H9 (cell line): ENCODE results near the gene SMIM20. TPM values are rescaled to one million over a fixed set of nuclear protein-coding genes. Genes with fewer than 3 reads are reported as not detected.

ENCODE experiments used
- DNase-seq: peaks from one replicate; pipeline ENCODE4 v3.0.0-alpha.2; 2017
- H2AFZ ChIP-seq: one replicate; pipeline ENCODE4 v1.6.1; 2013; ENCODE audit warnings: mild to moderate bottlenecking, low read length, control low read depth, moderate library complexity
- H2AK5ac ChIP-seq: 2 replicates; pipeline ENCODE4 v1.6.1; 2013; ENCODE audit warnings: low read length, control low read depth, mixed read lengths; ENCODE audit not compliant: insufficient read length
- H2BK120ac ChIP-seq: one replicate; pipeline ENCODE4 v1.6.1; 2013; ENCODE audit warnings: low read depth, mild to moderate bottlenecking, low read length, control low read depth, inconsistent platforms; ENCODE audit not compliant: poor library complexity, severe bottlenecking
- H2BK12ac ChIP-seq: 2 replicates; pipeline ENCODE4 v1.6.1; 2013; ENCODE audit warnings: low read length, control low read depth, mixed read lengths, low read depth; ENCODE audit not compliant: insufficient read length
- H2BK15ac ChIP-seq: 2 replicates; pipeline ENCODE4 v1.6.1; 2013; ENCODE audit warnings: low read depth, low read length, control low read depth
- H2BK20ac ChIP-seq: one replicate; pipeline ENCODE4 v1.6.1; 2013; ENCODE audit warnings: low read depth, mild to moderate bottlenecking, low read length, control low read depth, inconsistent platforms; ENCODE audit not compliant: poor library complexity, severe bottlenecking
- H2BK5ac ChIP-seq: 2 replicates; pipeline ENCODE4 v1.6.1; 2013; ENCODE audit warnings: low read length, control low read depth, mixed read lengths; ENCODE audit not compliant: insufficient read length
- H3K14ac ChIP-seq: 2 replicates; pipeline ENCODE4 v1.6.1; 2013; ENCODE audit warnings: low read length, control low read depth; ENCODE audit not compliant: insufficient read depth
- H3K18ac ChIP-seq: 2 replicates; pipeline ENCODE4 v1.6.1; 2013; ENCODE audit warnings: low read depth, mild to moderate bottlenecking, mixed read lengths, low read length, control low read depth; ENCODE audit not compliant: insufficient read length
- H3K23ac ChIP-seq: 2 replicates; pipeline ENCODE4 v1.6.1; 2013; ENCODE audit warnings: low read length, control low read depth, mixed read lengths, low read depth; ENCODE audit not compliant: insufficient read length
- H3K23me2 ChIP-seq: 2 replicates; pipeline ENCODE4 v1.6.1; 2013; ENCODE audit warnings: low read depth, mild to moderate bottlenecking, mixed read lengths, low read length, control low read depth; ENCODE audit not compliant: insufficient read length, poor library complexity, severe bottlenecking
- H3K27ac ChIP-seq: 2 replicates; pipeline ENCODE4 v1.5.1; 2013; ENCODE audit warnings: low read length, control low read depth, mixed read lengths, low read depth; ENCODE audit not compliant: insufficient read length
- H3K27me3 ChIP-seq: 2 replicates; pipeline ENCODE4 v1.6.1; 2013; ENCODE audit warnings: low read length, control low read depth, inconsistent platforms; ENCODE audit not compliant: insufficient read depth
- H3K4ac ChIP-seq: 2 replicates; pipeline ENCODE4 v1.6.1; 2013; ENCODE audit warnings: low read depth, mild to moderate bottlenecking, control low read depth, inconsistent platforms, low read length, moderate library complexity
- H3K4me1 ChIP-seq: 2 replicates; pipeline ENCODE4 v1.6.1; 2013; ENCODE audit warnings: low read length, control low read depth, inconsistent platforms; ENCODE audit not compliant: insufficient read depth
- H3K4me2 ChIP-seq: 2 replicates; pipeline ENCODE4 v1.6.1; 2013; ENCODE audit warnings: low read length, control low read depth, mixed read lengths; ENCODE audit not compliant: insufficient read length, insufficient read depth
- H3K56ac ChIP-seq: 2 replicates; pipeline ENCODE4 v1.6.1; 2013; ENCODE audit warnings: low read depth, mild to moderate bottlenecking, mixed read lengths, low read length, control low read depth; ENCODE audit not compliant: insufficient read length
- H3K79me1 ChIP-seq: 2 replicates; pipeline ENCODE4 v1.6.1; 2013; ENCODE audit warnings: low read depth, mild to moderate bottlenecking, moderate library complexity, low read length, control low read depth, inconsistent platforms; ENCODE audit not compliant: insufficient read depth, poor library complexity, severe bottlenecking
- H3K79me2 ChIP-seq: 2 replicates; pipeline ENCODE4 v1.6.1; 2013; ENCODE audit warnings: low read length, control low read depth, inconsistent platforms; ENCODE audit not compliant: insufficient read depth
- H3K9ac ChIP-seq: 2 replicates; pipeline ENCODE4 v1.6.1; 2013; ENCODE audit warnings: low read length, control low read depth, mixed read lengths; ENCODE audit not compliant: insufficient read length; ENCODE audit errors: extremely low read depth
- H3K9me3 ChIP-seq: one replicate; pipeline ENCODE4 v1.6.1; 2013; ENCODE audit warnings: low read depth, low read length, inconsistent platforms; ENCODE audit not compliant: control insufficient read depth
- H3T11ph ChIP-seq: one replicate; pipeline ENCODE4 v1.6.1; 2013; ENCODE audit warnings: mild to moderate bottlenecking, low read length, control low read depth, inconsistent platforms
- H4K20me1 ChIP-seq: one replicate; pipeline ENCODE4 v1.6.1; 2013; ENCODE audit not compliant: control insufficient read depth, insufficient read length, insufficient read depth
- H4K5ac ChIP-seq: 2 replicates; pipeline ENCODE4 v1.6.1; 2013; ENCODE audit warnings: low read depth, mild to moderate bottlenecking, mixed read lengths, low read length, control low read depth; ENCODE audit not compliant: insufficient read length
- H4K8ac ChIP-seq: replicated peaks from 2 replicates; pipeline ENCODE4 v1.6.1; 2013; ENCODE audit warnings: low read length, control low read depth, mixed read lengths, low read depth; ENCODE audit not compliant: insufficient read length
- H4K91ac ChIP-seq: 2 replicates; pipeline ENCODE4 v1.6.1; 2013; ENCODE audit warnings: low read depth, mild to moderate bottlenecking, moderate library complexity, mixed read lengths, low read length, control low read depth; ENCODE audit not compliant: insufficient read length
- H3K27ac Mint-ChIP-seq, 3 experiments: 2 replicates in 2 of 3; 3 replicates in 1 of 3; pipeline ENCODE4 v1.8.0; 2020 to 2021; ENCODE audit warnings: mixed read lengths in 3 of 3, mild to moderate bottlenecking in 1 of 3, moderate library complexity in 1 of 3
- H3K27me3 Mint-ChIP-seq: 2 replicates; pipeline ENCODE4 v1.8.0; 2021; ENCODE audit warnings: low read depth, mild to moderate bottlenecking, moderate library complexity, mixed read lengths
- H3K36me3 Mint-ChIP-seq, 3 experiments: 2 replicates in 2 of 3; 3 replicates in 1 of 3; pipeline ENCODE4 v1.8.0; 2020 to 2021; ENCODE audit warnings: low read depth in 3 of 3, mixed read lengths in 3 of 3; ENCODE audit not compliant: insufficient read depth in 1 of 3
- H3K4me1 Mint-ChIP-seq, 2 experiments: 2 replicates each; pipeline ENCODE4 v1.8.0; 2020; ENCODE audit warnings: mixed read lengths in 2 of 2
- H3K4me3 Mint-ChIP-seq, 2 experiments: 2 replicates in 1 of 2; 3 replicates in 1 of 2; pipeline ENCODE4 v1.8.0; 2020 to 2021; ENCODE audit warnings: mild to moderate bottlenecking in 2 of 2, mixed read lengths in 2 of 2, moderate library complexity in 1 of 2
- H3K9me3 Mint-ChIP-seq, 2 experiments: 2 replicates in 1 of 2; 3 replicates in 1 of 2; pipeline ENCODE4 v1.8.0; 2020; ENCODE audit warnings: mild to moderate bottlenecking in 2 of 2, mixed read lengths in 2 of 2, moderate library complexity in 1 of 2
- WGBS: extraction: QIAGEN DNeasy Blood & Tissue Kit; methylation state at CpG from one replicate; pipeline ENCODE4 v1.1.7; 2013; ENCODE audit warnings: missing lambda C conversion rate, low lambda C conversion rate, mixed read lengths; ENCODE audit not compliant: insufficient read length; ENCODE audit errors: extremely low coverage; 5-methylcytosine and 5-hydroxymethylcytosine counted together
- total RNA-seq: library from RNA; stranded (reverse); gene quantifications from 2 replicates; pipeline ENCODE4 v1.2.1, GENCODE V29; 2021
- TF ChIP-seq, protein P1 (sequence below): fragments of 200-600 bp; sonication (generic); conservative IDR thresholded peaks from 3 replicates; pipeline ENCODE4 v1.8.0; 2021; ENCODE audit warnings: antibody characterized with exemption, mild to moderate bottlenecking

Gene SMIM20
- total RNA-seq, 1 experiment from 2014 or later = 40.2 TPM

GRCh38 chr4:25916870-25917269 is 2.9 kb downstream of the SMIM20 start:
- Histone ChIP-seq H3K9me3 (no peaks in the 10 kb centered on the region), H3K18ac (no peak overlapping the region), H2BK15ac (no peak overlapping the region), H3K56ac (no peak overlapping the region), H3T11ph (no peak overlapping the region), H2AFZ (no peak overlapping the region), H3K23ac (no peak overlapping the region), H3K4ac (no peak overlapping the region), H3K4me1 (no peaks in the 10 kb centered on the region), H2BK20ac (no peak overlapping the region), H2BK5ac (no peak overlapping the region), H3K79me1 (no peaks in the 10 kb centered on the region), H4K8ac (no peak overlapping the region), H3K14ac (no peak overlapping the region), H2BK12ac (no peak overlapping the region), H4K91ac (no peak overlapping the region), H4K20me1 (no peaks in the 10 kb centered on the region), H3K4me2 (no peak overlapping the region), H4K5ac (no peak overlapping the region), H2AK5ac (no peak overlapping the region), H3K27me3 (no peaks in the 10 kb centered on the region), H3K27ac (no peak overlapping the region), H3K79me2 (no peaks in the 10 kb centered on the region; the same call in 1 of the 2 replicates), H3K23me2 (peaks cover 9% of the 10 kb centered on the region), H2BK120ac (no peak overlapping the region), H3K9ac (no peak overlapping the region)
- WGBS = no CpG with 5 or more reads among the region's 1 CpG
- Mint-ChIP-seq H3K36me3 (peaks cover 3 to 30% (median 18%) of the 10 kb centered on the region in 3 experiments), H3K4me3 (no peak overlapping the region), H3K27ac (no peak overlapping the region), H3K4me1 (peaks cover 16 to 20% of the 10 kb centered on the region in 2 experiments), H3K9me3 (no peaks in the 10 kb centered on the region; a peak in 1 of 5 replicates), H3K27me3 (peaks cover 12% of the 10 kb centered on the region)
- DNase-seq = no peak
- TF ChIP-seq, protein P1, sequence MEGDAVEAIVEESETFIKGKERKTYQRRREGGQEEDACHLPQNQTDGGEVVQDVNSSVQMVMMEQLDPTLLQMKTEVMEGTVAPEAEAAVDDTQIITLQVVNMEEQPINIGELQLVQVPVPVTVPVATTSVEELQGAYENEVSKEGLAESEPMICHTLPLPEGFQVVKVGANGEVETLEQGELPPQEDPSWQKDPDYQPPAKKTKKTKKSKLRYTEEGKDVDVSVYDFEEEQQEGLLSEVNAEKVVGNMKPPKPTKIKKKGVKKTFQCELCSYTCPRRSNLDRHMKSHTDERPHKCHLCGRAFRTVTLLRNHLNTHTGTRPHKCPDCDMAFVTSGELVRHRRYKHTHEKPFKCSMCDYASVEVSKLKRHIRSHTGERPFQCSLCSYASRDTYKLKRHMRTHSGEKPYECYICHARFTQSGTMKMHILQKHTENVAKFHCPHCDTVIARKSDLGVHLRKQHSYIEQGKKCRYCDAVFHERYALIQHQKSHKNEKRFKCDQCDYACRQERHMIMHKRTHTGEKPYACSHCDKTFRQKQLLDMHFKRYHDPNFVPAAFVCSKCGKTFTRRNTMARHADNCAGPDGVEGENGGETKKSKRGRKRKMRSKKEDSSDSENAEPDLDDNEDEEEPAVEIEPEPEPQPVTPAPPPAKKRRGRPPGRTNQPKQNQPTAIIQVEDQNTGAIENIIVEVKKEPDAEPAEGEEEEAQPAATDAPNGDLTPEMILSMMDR = no peak
